ENCODE data around the gene SOCS3.

DNA sequence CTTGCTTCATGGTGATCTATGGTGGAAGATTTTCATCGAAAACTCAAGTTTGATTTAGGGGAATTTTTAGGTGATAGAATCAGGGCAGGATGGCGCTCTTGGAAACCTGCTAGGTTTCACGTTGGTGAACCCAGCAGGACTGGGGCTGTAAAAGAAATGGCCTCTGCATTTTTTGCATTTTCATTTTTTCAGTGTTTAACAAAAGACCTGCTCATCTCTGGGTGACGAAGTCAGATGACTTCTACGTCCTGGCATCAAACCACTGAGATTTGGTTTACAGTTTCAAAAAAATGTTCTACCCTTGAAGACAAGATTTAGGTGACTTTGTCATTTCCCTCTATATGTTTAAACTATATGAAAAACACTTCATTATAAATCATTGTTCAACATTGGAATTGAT is 20.5 kb upstream of the SOCS3 start:
- TF ChIP-seq, protein P1, sequence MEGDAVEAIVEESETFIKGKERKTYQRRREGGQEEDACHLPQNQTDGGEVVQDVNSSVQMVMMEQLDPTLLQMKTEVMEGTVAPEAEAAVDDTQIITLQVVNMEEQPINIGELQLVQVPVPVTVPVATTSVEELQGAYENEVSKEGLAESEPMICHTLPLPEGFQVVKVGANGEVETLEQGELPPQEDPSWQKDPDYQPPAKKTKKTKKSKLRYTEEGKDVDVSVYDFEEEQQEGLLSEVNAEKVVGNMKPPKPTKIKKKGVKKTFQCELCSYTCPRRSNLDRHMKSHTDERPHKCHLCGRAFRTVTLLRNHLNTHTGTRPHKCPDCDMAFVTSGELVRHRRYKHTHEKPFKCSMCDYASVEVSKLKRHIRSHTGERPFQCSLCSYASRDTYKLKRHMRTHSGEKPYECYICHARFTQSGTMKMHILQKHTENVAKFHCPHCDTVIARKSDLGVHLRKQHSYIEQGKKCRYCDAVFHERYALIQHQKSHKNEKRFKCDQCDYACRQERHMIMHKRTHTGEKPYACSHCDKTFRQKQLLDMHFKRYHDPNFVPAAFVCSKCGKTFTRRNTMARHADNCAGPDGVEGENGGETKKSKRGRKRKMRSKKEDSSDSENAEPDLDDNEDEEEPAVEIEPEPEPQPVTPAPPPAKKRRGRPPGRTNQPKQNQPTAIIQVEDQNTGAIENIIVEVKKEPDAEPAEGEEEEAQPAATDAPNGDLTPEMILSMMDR (IDR thresholded peaks at IDR 0.05; ENCODE audit: low read depth, low read length, poor library complexity, severe bottlenecking) = no peak
- no peak for TF ChIP-seq EZH2phosphoT487 (IDR thresholded peaks at IDR 0.05; ENCODE audit: borderline replicate concordance, low read length)

All from DOHH2 (cell line).